DND-41 (cell line): ENCODE data around the gene MIDN.

ENCODE experiments used
- ATAC-seq: fragments of 200-7000 bp; cut with Tn5 transposase; 3 replicates; pipeline ENCODE4 v1.9.1; 2021; ENCODE audit warnings: low read depth; ENCODE audit not compliant: insufficient read depth
- DNase-seq: peaks from one replicate; pipeline ENCODE4 v3.0.0-alpha.2; 2020
- H2AFZ ChIP-seq: 2 replicates; pipeline ENCODE4 v1.6.0; 2012; ENCODE audit warnings: low read depth, low read length
- H3K27ac ChIP-seq: 2 replicates; pipeline ENCODE4 v1.5.1; 2012; ENCODE audit warnings: low read length, inconsistent platforms
- H3K27me3 ChIP-seq: fragments of 200-600 bp; sonication (generic); 2 replicates; pipeline ENCODE4 v1.6.0; 2012; ENCODE audit warnings: low read length, mild to moderate bottlenecking, inconsistent platforms; ENCODE audit not compliant: insufficient read depth, poor library complexity
- H3K36me3 ChIP-seq: 2 replicates; pipeline ENCODE4 v1.5.1; 2012; ENCODE audit warnings: low read length, inconsistent platforms; ENCODE audit not compliant: insufficient read depth
- H3K4me1 ChIP-seq: 2 replicates; pipeline ENCODE4 v1.5.1; 2012; ENCODE audit warnings: mild to moderate bottlenecking, low read length; ENCODE audit not compliant: insufficient read depth
- H3K4me2 ChIP-seq: 2 replicates; pipeline ENCODE4 v1.6.0; 2012; ENCODE audit warnings: mild to moderate bottlenecking, moderate library complexity, low read length, inconsistent platforms; ENCODE audit not compliant: insufficient read depth
- H3K4me3 ChIP-seq, 2 experiments: fragments of 200-600 bp in 1 of 2; shearing (Covaris generic) in 1 of 2; 2 replicates each; pipeline ENCODE4 v1.5.1; 2012 to 2016; ENCODE audit warnings: inconsistent platforms in 2 of 2, low read length in 2 of 2, mild to moderate bottlenecking in 2 of 2, low read depth in 1 of 2, moderate library complexity in 1 of 2
- H3K79me2 ChIP-seq: 2 replicates; pipeline ENCODE4 v1.6.0; 2012; ENCODE audit warnings: low read length, inconsistent platforms; ENCODE audit not compliant: insufficient read depth
- H3K9ac ChIP-seq: 2 replicates; pipeline ENCODE4 v1.6.0; 2012; ENCODE audit warnings: low read depth, mild to moderate bottlenecking, inconsistent platforms, low read length, moderate library complexity
- H3K9me3 ChIP-seq: 2 replicates; pipeline ENCODE4 v1.5.1; 2012; ENCODE audit warnings: low read length, moderate library complexity, mild to moderate bottlenecking, inconsistent platforms; ENCODE audit not compliant: insufficient read depth, severe bottlenecking
- H4K20me1 ChIP-seq: 2 replicates; pipeline ENCODE4 v1.6.0; 2012; ENCODE audit warnings: low read length; ENCODE audit not compliant: insufficient read depth
- EZH2 ChIP-seq: IDR thresholded peaks from 3 replicates; pipeline ENCODE4 v1.6.1; 2012; ENCODE audit warnings: borderline replicate concordance, low read depth, mild to moderate bottlenecking, moderate library complexity, low read length, inconsistent platforms; ENCODE audit not compliant: severe bottlenecking
- TF ChIP-seq, protein P1 (sequence below): IDR thresholded peaks from 2 replicates; pipeline ENCODE4 v1.5.1; 2012; ENCODE audit warnings: borderline replicate concordance, low read length, moderate library complexity, mild to moderate bottlenecking; ENCODE audit not compliant: poor library complexity, severe bottlenecking; ENCODE audit errors: extremely low read depth

Gene MIDN

DNA sequence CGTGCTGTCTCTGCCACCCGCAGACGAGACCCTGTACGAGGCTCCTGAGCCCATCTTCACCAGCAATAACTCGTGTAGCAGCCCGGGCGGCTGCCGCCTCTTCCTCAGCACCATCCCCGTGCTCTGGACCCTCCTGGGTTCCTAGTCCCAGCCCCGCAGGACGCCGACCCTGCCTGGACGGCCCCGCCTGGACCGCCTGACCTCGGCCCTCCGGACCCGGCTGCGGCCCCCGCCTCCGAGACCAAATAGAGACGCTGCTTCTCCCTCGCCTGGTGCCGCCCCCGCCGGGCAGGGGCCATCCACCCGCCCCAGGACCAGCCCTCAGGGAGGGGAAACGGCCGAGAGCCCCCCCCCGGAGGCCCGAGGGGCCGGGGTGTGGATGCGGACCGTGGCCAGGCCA is 51.4 kb downstream of the MIDN start:
- Histone ChIP-seq H3K4me2 (no peak overlapping the region), H2AFZ (no peak overlapping the region), H3K36me3 (no peaks in the 10 kb centered on the region), H3K79me2 (no peaks in the 10 kb centered on the region), H3K27me3 (no peaks in the 10 kb centered on the region), H3K9me3 (no peaks in the 10 kb centered on the region), H3K9ac (no peak overlapping the region), H3K4me3 (no peak overlapping the region), H3K27ac (no peak overlapping the region), H3K4me1 (no peaks in the 10 kb centered on the region), H4K20me1 (no peaks in the 10 kb centered on the region)
- TF ChIP-seq, protein P1, sequence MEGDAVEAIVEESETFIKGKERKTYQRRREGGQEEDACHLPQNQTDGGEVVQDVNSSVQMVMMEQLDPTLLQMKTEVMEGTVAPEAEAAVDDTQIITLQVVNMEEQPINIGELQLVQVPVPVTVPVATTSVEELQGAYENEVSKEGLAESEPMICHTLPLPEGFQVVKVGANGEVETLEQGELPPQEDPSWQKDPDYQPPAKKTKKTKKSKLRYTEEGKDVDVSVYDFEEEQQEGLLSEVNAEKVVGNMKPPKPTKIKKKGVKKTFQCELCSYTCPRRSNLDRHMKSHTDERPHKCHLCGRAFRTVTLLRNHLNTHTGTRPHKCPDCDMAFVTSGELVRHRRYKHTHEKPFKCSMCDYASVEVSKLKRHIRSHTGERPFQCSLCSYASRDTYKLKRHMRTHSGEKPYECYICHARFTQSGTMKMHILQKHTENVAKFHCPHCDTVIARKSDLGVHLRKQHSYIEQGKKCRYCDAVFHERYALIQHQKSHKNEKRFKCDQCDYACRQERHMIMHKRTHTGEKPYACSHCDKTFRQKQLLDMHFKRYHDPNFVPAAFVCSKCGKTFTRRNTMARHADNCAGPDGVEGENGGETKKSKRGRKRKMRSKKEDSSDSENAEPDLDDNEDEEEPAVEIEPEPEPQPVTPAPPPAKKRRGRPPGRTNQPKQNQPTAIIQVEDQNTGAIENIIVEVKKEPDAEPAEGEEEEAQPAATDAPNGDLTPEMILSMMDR: no peak
- TF ChIP-seq EZH2: no peak
- DNase-seq: no peak
- ATAC-seq: no peak

DNA sequence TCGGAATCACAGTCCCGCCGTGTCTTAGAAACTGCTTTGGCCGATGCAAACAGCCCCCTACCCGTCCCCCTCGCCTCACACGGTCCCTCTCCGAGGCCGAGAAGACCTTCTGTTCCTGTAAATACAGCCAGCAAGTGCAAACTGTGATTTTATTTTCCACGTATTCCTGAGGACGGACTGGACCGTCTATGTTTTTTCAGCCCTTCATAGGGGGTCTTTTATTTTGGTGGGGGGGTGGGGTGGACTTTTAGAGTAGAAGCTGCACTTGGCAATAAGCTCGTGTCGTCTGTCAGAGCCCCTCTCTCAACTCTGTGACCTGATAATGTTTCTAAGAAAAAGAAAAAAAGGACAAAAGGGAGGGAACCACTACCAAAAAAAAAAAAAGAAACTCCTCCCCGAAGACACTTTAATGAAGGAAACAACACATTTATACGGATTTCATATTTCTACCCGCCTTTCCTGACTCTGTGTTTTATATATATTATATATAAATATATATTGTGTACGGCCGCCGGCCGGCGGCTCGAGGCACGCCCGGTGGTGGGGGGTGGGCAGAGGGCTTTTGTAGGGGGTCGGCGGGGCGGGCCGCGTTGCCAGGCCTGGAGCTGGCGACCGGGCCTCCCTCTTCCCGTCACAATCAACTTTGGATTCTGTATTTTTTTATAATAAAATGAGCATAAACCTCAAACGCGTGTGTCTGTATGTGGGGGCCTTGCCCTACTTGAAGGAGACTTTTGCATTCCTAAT is 52.5 kb downstream of the MIDN start:
- H3K36me3 ChIP-seq: no peaks in the 10 kb centered on the region
- no peak overlapping the region for H2AFZ ChIP-seq
- no peaks in the 10 kb centered on the region for H3K4me1 ChIP-seq
- no peaks in the 10 kb centered on the region for H4K20me1 ChIP-seq
- H3K4me3 ChIP-seq: no peak overlapping the region
- no peak for ATAC-seq
- TF ChIP-seq EZH2: no peak
- TF ChIP-seq, protein P1: no peak
- no peak for DNase-seq
- H3K9me3 ChIP-seq: no peaks in the 10 kb centered on the region
- H3K9ac ChIP-seq: no peak overlapping the region
- H3K27ac ChIP-seq: no peak overlapping the region
- no peaks in the 10 kb centered on the region for H3K27me3 ChIP-seq
- no peaks in the 10 kb centered on the region for H3K79me2 ChIP-seq
- H3K4me2 ChIP-seq: no peak overlapping the region

DNA sequence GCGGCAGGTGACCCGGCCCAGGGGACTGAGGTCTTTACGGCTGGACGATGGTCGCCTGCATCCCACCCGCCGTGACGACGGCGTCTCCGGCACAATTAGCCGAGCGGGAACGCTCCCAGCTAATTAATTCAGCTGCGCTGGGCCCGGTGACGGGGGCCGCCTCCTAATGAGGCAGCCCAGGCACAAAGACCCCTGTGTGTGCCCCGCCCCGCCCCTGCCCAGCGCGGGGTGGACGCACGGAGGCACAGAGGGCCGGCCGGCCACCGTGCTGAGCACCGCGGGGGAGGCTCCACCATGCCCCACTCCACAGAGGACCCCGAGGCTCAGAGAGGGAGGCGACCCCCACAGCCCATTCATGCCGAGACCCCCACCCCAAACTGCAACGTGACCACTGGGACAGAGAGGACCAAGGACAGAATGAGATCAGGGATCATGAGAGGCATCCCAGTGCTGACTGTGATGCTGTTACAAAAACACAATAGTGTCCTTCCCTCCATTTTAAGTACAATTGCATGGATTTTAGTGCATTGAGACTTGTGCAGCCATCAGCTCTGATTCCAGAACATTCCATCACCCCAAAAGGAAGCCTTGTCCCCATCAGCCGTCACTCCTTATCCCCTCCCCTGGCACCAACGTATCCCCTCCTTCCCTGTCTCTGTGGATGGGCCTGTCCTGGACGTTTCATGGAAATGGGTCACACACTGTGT is 54.3 kb downstream of the MIDN start:
- H3K9me3 ChIP-seq: no peaks in the 10 kb centered on the region
- H3K4me2 ChIP-seq: no peak overlapping the region
- DNase-seq (no peak), ATAC-seq (no peak)
- no peak overlapping the region for H2AFZ ChIP-seq
- no peak overlapping the region for H3K27ac ChIP-seq
- H3K36me3 ChIP-seq: no peaks in the 10 kb centered on the region
- H3K9ac ChIP-seq: no peak overlapping the region
- H3K4me3 ChIP-seq: no peak overlapping the region
- no peaks in the 10 kb centered on the region for H4K20me1 ChIP-seq
- TF ChIP-seq, protein P1: no peak
- TF ChIP-seq EZH2: no peak
- no peaks in the 10 kb centered on the region for H3K27me3 ChIP-seq
- no peaks in the 10 kb centered on the region for H3K79me2 ChIP-seq
- H3K4me1 ChIP-seq: no peaks in the 10 kb centered on the region
